HEK293 (cell line): ENCODE measurements around the gene ZNF579.

Experiments
- HOXA7 ChIP-seq: sonication (generic); formaldehyde crosslinking; IDR thresholded peaks from 2 replicates; pipeline ENCODE4 v1.8.1; 2022; ENCODE audit warnings: missing genetic modification reagents, borderline replicate concordance
- REST ChIP-seq: fragments of 450-650 bp; formaldehyde crosslinking; IDR thresholded peaks from 2 replicates; pipeline ENCODE4 v1.5.1; 2016; ENCODE audit warnings: missing biosample characterization, missing genetic modification characterization
- TCF7L2 ChIP-seq: IDR thresholded peaks from 2 replicates; pipeline ENCODE4 v1.6.1; 2011; ENCODE audit warnings: low read depth, mild to moderate bottlenecking, inconsistent platforms, low read length, moderate library complexity, borderline replicate concordance
- ZFHX2 ChIP-seq: fragments of 450-650 bp; formaldehyde crosslinking; conservative IDR thresholded peaks from 2 replicates; pipeline ENCODE4 v1.5.1; 2016; ENCODE audit warnings: missing biosample characterization, missing genetic modification characterization
- ZFP37 ChIP-seq: fragments of 450-650 bp; formaldehyde crosslinking; IDR thresholded peaks from 2 replicates; pipeline ENCODE4 v1.5.1; 2016; ENCODE audit warnings: missing biosample characterization, missing genetic modification characterization
- ZNF121 ChIP-seq: fragments of 450-650 bp; formaldehyde crosslinking; IDR thresholded peaks from 2 replicates; pipeline ENCODE4 v1.5.1; 2016; ENCODE audit warnings: missing biosample characterization, missing genetic modification characterization
- ZNF174 ChIP-seq: fragments of 450-650 bp; formaldehyde crosslinking; IDR thresholded peaks from 2 replicates; pipeline ENCODE4 v1.5.0; 2017; ENCODE audit warnings: missing biosample characterization, mild to moderate bottlenecking, missing genetic modification characterization
- ZNF23 ChIP-seq: fragments of 450-650 bp; formaldehyde crosslinking; IDR thresholded peaks from 2 replicates; pipeline ENCODE4 v1.5.1; 2016; ENCODE audit warnings: missing biosample characterization, missing genetic modification characterization, borderline replicate concordance
- ZNF768 ChIP-seq: fragments of 450-650 bp; formaldehyde crosslinking; IDR thresholded peaks from 2 replicates; pipeline ENCODE4 v1.5.1; 2018; ENCODE audit warnings: missing biosample characterization, mild to moderate bottlenecking, missing genetic modification characterization
- ZSCAN23 ChIP-seq: fragments of 450-650 bp; formaldehyde crosslinking; IDR thresholded peaks from 2 replicates; pipeline ENCODE4 v1.5.1; 2016; ENCODE audit warnings: missing biosample characterization, missing genetic modification characterization
- ZSCAN30 ChIP-seq: fragments of 450-650 bp; IDR thresholded peaks from 2 replicates; pipeline ENCODE4 v1.5.1; 2018; ENCODE audit warnings: missing biosample characterization, mild to moderate bottlenecking, missing genetic modification characterization, moderate library complexity
- TF ChIP-seq, protein P1 (sequence below): fragments of 450-650 bp; formaldehyde crosslinking; IDR thresholded peaks from 2 replicates; pipeline ENCODE4 v1.5.1; 2016; ENCODE audit warnings: missing biosample characterization, missing genetic modification characterization
- TF ChIP-seq, protein P2 (sequence below): fragments of 450-650 bp; formaldehyde crosslinking; IDR thresholded peaks from 2 replicates; pipeline ENCODE4 v1.5.1; 2017; ENCODE audit warnings: missing biosample characterization, missing genetic modification characterization

DNA sequence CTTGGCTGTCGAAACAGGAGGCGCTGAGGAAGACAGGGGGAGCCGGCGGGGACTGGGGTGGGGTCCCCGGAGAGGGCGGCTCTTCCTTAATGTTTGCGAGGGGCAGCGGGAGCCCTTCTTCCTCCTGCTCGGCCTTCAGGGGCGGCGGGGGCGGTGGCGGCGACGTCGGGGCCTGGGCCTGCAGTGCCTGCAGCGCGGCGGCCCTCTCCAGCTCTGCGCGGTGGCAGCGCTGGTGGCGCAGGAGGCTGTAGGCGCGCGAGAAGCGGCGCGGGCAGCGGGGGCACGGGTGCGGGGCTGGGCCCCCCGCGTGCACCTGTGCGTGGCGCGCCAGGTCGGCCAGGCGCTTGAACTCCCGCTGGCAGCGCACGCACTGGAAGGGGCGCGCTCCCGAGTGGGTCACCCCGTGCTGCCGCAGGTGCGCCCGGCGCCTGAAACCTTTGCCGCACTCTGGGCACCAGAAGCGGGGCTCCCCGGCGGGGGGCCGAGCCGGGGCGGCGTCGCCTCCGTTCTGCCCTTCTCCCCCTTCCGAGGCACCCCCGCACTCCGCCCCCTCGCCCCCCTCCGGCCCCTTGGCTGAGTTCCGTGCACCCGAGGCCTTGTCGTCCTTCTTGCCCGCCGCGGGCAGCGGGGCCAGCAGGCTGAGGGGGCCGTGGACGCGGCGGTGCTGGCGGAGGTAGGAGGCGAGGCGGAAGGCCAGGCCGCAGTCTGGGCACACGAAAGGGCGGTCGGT, 2.5 kb downstream of the ZNF579 start:
- TF ChIP-seq ZNF121 (tag by site-specific recombination) = no peak
- TF ChIP-seq, protein P1, sequence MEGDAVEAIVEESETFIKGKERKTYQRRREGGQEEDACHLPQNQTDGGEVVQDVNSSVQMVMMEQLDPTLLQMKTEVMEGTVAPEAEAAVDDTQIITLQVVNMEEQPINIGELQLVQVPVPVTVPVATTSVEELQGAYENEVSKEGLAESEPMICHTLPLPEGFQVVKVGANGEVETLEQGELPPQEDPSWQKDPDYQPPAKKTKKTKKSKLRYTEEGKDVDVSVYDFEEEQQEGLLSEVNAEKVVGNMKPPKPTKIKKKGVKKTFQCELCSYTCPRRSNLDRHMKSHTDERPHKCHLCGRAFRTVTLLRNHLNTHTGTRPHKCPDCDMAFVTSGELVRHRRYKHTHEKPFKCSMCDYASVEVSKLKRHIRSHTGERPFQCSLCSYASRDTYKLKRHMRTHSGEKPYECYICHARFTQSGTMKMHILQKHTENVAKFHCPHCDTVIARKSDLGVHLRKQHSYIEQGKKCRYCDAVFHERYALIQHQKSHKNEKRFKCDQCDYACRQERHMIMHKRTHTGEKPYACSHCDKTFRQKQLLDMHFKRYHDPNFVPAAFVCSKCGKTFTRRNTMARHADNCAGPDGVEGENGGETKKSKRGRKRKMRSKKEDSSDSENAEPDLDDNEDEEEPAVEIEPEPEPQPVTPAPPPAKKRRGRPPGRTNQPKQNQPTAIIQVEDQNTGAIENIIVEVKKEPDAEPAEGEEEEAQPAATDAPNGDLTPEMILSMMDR (tag by site-specific recombination) = no peak
- TF ChIP-seq ZSCAN30 (tag by site-specific recombination) = no peak
- TF ChIP-seq ZSCAN23 (tag by site-specific recombination) = no peak
- TF ChIP-seq, protein P2, sequence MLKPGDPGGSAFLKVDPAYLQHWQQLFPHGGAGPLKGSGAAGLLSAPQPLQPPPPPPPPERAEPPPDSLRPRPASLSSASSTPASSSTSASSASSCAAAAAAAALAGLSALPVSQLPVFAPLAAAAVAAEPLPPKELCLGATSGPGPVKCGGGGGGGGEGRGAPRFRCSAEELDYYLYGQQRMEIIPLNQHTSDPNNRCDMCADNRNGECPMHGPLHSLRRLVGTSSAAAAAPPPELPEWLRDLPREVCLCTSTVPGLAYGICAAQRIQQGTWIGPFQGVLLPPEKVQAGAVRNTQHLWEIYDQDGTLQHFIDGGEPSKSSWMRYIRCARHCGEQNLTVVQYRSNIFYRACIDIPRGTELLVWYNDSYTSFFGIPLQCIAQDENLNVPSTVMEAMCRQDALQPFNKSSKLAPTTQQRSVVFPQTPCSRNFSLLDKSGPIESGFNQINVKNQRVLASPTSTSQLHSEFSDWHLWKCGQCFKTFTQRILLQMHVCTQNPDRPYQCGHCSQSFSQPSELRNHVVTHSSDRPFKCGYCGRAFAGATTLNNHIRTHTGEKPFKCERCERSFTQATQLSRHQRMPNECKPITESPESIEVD (tag by site-specific recombination) = no peak
- no peak for TF ChIP-seq REST
- TF ChIP-seq ZNF174 = no peak
- no peak for TF ChIP-seq ZNF23 (tag by site-specific recombination)
- no peak for TF ChIP-seq TCF7L2
- TF ChIP-seq ZNF768 (tag by site-specific recombination) = no peak
- TF ChIP-seq HOXA7 (CRISPR knock-in tag) = no peak
- no peak for TF ChIP-seq ZFHX2 (tag by site-specific recombination)
- no peak for TF ChIP-seq ZFP37 (tag by site-specific recombination)
